IPS-NIHi7 (cell line): ENCODE results near the gene RPL38.
A peak's percentile ranks its signal among the peaks of the same experiment; 100 is the strongest.

Source experiments
- DNase-seq: peaks from one replicate; pipeline ENCODE4 v3.0.0; 2012; ENCODE audit warnings: mixed read lengths; ENCODE audit errors: extremely low spot score

Gene RPL38

GRCh38 chr17:74211141-74211911 is 7.8 kb downstream of the RPL38 start:
- peak; percentile 52 for DNase-seq

- no peak for DNase-seq
Measured at GRCh38 chr17:74211912-74212208, 8.4 kb downstream of the RPL38 start.

- DNase-seq, result no peak
Measured at GRCh38 chr17:74212209-74212912, 8.9 kb downstream of the RPL38 start.

DNA sequence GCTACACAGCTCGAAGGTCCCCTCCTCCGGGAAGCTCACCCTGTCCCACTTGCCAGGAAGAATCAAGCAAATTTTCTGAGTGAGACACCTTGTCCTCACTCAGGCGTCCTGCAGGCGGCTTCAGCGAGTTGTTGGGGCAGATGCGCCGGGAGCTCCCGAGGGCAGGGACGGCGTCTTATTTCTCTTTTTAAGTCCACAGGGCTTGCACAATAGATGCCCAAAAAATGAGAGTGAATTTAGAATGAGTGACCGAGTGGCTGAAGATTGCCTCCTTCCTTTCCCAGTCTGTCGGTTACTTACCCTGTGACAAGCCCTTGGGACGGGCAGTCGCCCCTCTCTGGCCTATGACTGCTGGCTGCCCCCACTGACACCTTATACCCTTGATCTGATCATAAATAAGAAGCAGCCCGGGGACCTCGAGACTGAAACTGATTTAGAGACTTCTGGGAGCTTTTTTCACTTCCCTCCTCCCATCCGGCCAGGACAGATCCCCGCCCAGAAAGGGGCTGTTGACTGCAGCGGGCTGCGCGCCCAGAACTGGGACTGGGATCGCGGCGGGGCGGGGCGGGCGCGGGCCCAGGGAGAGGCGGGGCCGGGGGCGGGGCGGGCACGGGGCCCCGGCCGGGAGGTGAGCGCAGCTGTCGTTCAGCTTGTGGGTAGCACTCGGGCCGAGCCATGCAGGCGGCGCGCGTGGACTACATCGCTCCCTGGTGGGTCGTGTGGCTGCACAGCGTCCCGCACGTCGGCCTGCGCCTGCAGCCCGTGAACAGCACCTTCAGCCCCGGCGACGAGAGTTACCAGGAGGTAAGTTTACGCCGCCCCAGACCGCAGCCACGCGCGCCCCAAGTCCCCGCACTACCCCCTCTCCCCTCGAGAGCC is 9.7 kb downstream of the RPL38 start, which contains the start of gene TTYH2:
Gene TTYH2, plus strand, starts transcription at position 659 of the 879 bp plus-strand sequence. Its CDS starts 17 bp downstream, at position 676.
- peak; percentile 79 for DNase-seq

DNA sequence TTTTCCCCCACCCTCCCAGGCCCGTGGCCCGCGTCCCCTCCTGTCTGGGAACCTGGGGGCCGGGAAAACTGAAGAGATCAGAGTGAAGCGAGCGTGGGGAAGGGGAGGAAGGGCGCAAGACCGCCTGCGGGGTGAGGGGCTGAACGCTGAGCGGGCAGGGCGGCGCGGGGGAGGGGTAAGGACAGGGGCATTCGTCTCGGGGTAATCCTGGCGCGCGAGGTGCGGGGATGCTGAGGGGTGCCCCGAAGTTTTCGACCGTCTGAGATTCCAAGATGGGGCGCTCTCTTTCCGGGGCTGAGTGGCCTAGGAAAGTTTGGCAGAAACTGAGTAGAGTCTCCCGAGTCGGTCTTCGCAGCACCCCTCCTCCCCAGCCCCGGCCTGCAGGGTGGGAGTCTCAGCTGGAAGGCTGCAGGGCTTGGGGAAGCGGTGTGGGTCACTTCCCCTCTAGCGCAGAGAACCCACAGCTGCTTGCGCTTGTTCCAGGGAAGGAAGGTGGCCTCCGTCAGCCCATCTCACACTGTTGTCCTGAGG is 10.4 kb downstream of the RPL38 start:
- DNase-seq, result no peak

- no peak for DNase-seq
Measured at GRCh38 chr17:74214484-74215341, 11.2 kb downstream of the RPL38 start.

DNA sequence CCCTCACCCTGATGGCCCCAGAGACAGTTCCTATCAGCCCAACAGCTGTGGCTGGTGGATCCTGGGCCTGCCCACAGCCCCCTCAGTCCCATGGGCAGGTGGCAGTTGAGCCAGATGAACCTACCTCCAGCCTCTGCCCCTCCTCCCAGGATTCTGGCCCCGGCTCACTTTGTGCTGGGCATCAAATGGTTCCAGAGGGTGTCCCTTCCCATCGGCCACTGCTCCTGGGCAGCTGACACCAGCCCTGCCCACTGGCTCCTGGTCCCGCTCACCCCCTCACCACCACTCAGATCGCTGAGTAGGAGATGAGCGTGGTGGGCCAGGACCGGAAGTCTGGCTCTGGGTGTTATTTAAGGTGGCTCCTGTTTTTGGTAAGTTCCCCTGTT is 11.9 kb downstream of the RPL38 start:
- DNase-seq, result no peak

GRCh38 chr17:74216505-74216904 is 13.0 kb downstream of the RPL38 start:
- no peak for DNase-seq

GRCh38 chr17:74217037-74217730 is 13.7 kb downstream of the RPL38 start:
- no peak for DNase-seq

GRCh38 chr17:74217888-74218287 is 14.4 kb downstream of the RPL38 start:
- DNase-seq, result no peak

GRCh38 chr17:74218436-74218835 is 15.0 kb downstream of the RPL38 start:
- no peak for DNase-seq

DNA sequence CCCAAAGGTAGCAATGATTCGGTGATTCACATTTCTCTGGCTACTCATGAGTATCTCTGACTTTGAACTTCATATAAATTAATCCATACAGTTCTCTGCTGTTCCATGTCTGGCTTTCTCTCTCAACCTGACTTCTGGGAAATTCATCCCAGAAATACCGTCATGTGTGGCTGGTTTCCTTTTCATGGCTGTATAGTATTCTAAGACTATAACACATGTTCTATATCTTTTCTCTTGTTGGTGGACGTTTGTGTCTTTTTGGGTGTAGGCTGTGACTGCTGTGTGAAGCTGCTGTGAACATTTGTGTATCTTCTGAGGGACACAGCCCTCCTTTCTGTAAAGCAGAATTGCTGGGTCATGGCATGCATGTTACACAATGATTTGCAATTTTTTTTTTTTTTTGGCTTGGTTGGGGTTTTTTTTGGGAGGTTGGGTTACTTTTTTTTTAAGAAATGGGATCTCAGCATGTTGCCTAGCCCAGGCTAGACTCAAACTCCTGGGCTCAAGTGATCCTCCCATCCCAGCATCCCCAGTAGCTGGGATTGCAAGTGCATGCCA is 16.2 kb downstream of the RPL38 start:
- no peak for DNase-seq

DNA sequence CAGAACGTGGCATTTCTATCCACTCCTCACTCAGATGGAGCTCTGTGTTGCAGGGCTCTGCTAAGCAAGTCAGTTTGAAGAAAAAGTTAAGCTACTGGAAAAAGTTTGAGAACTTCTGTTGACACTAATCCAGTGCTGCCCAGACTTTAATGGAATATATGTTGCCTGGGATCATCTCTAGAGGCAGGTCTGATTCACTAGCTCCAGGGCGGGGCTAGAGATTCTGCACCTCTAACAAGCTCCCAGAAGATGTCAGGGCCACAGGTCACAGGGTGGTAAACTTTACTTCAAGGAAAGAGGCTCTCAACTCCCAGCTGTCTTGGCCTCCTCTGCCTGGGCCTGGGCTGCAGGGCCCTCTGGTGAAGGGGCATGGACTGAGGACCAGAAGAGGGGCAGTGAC is 16.7 kb downstream of the RPL38 start:
- no peak for DNase-seq

- DNase-seq, result no peak
Measured at GRCh38 chr17:74220946-74221818, 17.7 kb downstream of the RPL38 start.

GRCh38 chr17:74222399-74222798 is 18.9 kb downstream of the RPL38 start:
- no peak for DNase-seq

DNA sequence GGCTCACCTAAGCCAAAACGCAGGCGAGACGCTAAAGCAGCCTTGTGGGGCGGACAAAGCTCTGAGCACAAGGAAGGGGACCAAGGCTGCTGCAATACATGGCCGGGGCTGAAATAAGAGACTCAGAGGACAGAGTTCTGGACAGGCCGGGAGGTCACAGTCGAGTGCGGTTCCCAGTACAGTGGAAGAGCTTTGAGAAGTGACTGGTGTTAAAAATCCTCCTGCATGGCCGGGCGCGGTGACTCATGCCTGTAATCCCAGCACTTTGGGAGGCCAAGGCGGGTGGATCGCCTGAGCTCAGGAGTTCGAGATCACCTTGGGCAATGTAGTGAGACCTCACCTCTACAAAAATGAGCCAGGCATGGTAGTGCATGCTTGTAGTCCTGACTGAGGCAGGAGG is 20.4 kb downstream of the RPL38 start:
- no peak for DNase-seq

DNA sequence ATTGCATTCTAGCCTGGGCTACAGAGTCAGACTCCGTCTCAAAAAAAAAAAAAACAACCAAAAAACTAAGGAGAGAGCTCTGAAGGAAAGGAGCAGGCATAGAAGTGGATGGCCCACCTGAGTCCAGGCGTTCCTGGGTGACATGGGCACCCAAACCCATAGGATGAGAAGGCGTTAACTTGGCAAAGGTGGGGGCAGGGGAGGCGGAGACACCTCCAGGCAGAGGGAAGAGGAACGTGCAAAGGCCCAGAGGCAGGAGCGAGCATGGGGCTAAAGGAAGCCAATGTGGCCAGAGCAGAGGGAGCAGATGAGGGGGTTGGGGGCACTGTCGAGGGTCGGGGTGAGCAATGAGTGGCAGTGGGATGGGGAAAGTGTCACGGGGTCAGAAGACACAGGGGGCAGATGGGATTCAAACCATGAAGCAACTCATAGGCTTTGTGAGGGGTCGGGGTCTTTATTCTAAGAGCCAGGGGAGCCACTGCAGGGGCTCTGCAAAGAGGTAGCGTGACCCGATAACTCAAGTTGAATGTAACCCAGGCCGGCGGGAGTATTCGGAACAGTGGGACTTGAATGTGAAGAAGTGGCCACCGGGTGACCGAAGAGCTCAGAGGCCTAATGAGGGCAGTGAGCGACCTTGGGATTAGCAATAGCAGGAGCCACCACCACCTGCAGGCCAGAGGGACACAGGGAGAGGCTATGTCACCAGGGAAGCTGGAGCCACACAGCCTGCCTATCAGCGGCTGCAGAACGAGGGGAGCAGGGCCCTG is 21.7 kb downstream of the RPL38 start:
- no peak for DNase-seq

GRCh38 chr17:74226252-74226651 is 22.8 kb downstream of the RPL38 start:
- DNase-seq, result no peak
